NB4 (cell line): ENCODE results near the gene CAMTA1.

Experiments used
- MYC ChIP-seq: IDR thresholded peaks from 2 replicates; pipeline ENCODE4 v1.6.1; 2011; ENCODE audit warnings: low read depth, low read length
- POLR2A ChIP-seq: IDR thresholded peaks from 2 replicates; pipeline ENCODE4 v1.6.1; 2011; ENCODE audit warnings: mild to moderate bottlenecking; ENCODE audit not compliant: insufficient read length; ENCODE audit errors: extremely low read depth
- TF ChIP-seq, protein P1 (sequence below): IDR thresholded peaks from one replicate; pipeline ENCODE4 v1.5.1; 2012; ENCODE audit warnings: low read depth, low read length

DNA sequence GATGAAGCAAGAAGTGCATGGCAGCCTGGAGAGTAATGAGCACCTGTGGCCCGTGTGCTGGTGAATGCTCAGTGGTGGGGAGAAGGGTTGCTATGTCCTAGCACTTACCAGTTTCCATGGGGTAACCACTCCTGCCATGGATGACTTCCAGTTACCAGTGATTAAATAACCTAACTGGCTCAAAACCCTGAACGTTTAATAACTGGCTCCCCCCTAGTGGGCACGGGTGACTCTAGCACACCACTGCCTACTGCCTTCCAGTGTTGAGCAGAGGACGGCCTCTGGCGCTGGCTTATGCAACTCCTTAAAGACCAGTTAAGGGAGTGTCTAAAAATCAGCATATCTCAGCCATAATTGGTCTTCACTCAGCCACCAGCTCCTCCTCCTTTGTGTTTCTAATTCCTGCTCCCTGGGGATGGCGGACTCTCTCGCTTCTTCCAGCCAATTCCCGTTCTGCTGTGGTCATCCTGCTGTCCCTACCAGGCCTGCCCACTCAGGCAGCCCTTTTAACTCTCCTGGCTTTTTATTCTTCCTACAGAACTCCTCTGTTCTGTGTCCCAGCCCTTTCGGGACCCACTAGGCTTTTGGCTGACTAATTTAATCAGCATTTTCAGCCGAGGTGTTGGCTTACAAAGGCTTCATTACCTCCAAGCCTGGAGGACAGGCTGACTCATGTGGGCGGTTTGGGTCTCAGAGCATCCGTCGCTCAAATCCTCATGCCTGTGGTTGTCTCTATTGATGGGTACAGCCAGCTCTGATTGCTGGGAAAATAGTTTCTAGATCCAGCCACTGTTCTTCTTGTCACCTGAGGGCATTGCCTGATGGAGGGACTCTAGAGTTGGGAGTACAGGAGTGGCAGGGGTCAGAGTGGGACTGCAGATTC lies 332.4 kb downstream of the CAMTA1 start:
- TF ChIP-seq, protein P1, sequence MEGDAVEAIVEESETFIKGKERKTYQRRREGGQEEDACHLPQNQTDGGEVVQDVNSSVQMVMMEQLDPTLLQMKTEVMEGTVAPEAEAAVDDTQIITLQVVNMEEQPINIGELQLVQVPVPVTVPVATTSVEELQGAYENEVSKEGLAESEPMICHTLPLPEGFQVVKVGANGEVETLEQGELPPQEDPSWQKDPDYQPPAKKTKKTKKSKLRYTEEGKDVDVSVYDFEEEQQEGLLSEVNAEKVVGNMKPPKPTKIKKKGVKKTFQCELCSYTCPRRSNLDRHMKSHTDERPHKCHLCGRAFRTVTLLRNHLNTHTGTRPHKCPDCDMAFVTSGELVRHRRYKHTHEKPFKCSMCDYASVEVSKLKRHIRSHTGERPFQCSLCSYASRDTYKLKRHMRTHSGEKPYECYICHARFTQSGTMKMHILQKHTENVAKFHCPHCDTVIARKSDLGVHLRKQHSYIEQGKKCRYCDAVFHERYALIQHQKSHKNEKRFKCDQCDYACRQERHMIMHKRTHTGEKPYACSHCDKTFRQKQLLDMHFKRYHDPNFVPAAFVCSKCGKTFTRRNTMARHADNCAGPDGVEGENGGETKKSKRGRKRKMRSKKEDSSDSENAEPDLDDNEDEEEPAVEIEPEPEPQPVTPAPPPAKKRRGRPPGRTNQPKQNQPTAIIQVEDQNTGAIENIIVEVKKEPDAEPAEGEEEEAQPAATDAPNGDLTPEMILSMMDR = no peak
- TF ChIP-seq POLR2A (no peak), MYC (no peak)
